Lower leg skin (tissue), 4 donors: ENCODE results near the gene DCBLD1. TPM values are rescaled to one million over a fixed set of nuclear protein-coding genes. Genes with fewer than 3 reads are reported as not detected.

Experiments used
- DNase-seq, 2 donors: peaks; one replicate each; pipeline ENCODE4 v3.0.0-alpha.2; 2019; ENCODE audit warnings: low spot score in 2 of 2
- H3K4me3 ChIP-seq: fragments of 200-600 bp; sonication (generic); 2 replicates; pipeline ENCODE4 v1.5.1; 2017; ENCODE audit warnings: mild to moderate bottlenecking, low read depth; ENCODE audit not compliant: poor library complexity, severe bottlenecking
- POLR2A ChIP-seq, 2 donors: fragments of 450-650 bp; IDR thresholded peaks; one replicate each; pipeline ENCODE4 v1.6.1; 2016 to 2017; ENCODE audit warnings: antibody characterized with exemption in 2 of 2, mild to moderate bottlenecking in 1 of 2, moderate library complexity in 1 of 2
- WGBS, 2 donors: methylation state at CpG; one replicate each; pipeline ENCODE4 v1.1.5; 2018; 5-methylcytosine and 5-hydroxymethylcytosine counted together
- intact Hi-C: fragments of 100-400 bp; cut with DNase I; formaldehyde crosslinking; loops from one replicate; pipeline ENCODE4 v1.15.0; 2023; ENCODE audit warnings: low total_unique reads
- total RNA-seq, 4 donors: library from RNA; depleted of rRNA; stranded (reverse); fragments of >200 nt; gene quantifications; one replicate each; pipeline ENCODE4 v1.1.0, GENCODE V29; 2016
- TF ChIP-seq, protein P1 (sequence below), 3 donors: fragments of 450-650 bp; IDR thresholded peaks; one replicate each; pipeline ENCODE4 v1.5.1; 2016; ENCODE audit warnings: antibody characterized with exemption in 3 of 3, mild to moderate bottlenecking in 3 of 3, moderate library complexity in 2 of 3

DCBLD1 gene
- total RNA-seq, 4 donors from 2014 or later, result 2.4 to 8.0 (median 3.3) TPM

DNA sequence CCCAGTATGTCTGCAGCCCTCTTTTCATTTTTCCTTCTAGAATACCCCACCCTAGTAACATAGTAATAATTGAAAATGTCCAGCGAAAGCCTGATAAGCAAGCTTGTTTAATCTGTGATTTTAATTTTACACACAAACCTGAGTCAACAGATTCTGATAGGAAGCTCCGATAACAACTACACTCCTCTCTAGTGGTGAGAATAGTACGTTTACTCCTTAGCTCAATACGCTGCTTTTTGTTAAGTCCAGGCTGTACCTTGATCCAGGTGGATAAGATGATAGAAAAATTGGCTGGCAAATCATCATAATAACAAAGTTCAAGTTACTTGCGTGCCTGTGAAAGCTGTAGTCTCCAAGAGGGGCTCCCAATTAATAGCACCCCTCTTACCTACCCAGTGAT is 25.5 kb upstream of the DCBLD1 start:
- intact Hi-C loops, result no loop called here
- TF ChIP-seq POLR2A (IDR thresholded peaks at IDR 0.05), result no peak
- TF ChIP-seq, protein P1, sequence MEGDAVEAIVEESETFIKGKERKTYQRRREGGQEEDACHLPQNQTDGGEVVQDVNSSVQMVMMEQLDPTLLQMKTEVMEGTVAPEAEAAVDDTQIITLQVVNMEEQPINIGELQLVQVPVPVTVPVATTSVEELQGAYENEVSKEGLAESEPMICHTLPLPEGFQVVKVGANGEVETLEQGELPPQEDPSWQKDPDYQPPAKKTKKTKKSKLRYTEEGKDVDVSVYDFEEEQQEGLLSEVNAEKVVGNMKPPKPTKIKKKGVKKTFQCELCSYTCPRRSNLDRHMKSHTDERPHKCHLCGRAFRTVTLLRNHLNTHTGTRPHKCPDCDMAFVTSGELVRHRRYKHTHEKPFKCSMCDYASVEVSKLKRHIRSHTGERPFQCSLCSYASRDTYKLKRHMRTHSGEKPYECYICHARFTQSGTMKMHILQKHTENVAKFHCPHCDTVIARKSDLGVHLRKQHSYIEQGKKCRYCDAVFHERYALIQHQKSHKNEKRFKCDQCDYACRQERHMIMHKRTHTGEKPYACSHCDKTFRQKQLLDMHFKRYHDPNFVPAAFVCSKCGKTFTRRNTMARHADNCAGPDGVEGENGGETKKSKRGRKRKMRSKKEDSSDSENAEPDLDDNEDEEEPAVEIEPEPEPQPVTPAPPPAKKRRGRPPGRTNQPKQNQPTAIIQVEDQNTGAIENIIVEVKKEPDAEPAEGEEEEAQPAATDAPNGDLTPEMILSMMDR (IDR thresholded peaks at IDR 0.05), result no peak
- H3K4me3 ChIP-seq, result no peak overlapping the region
- WGBS, 2 donors, result 93 to 95% methylated on average over 5 of the region's 5 CpGs
- DNase-seq, result no peak

DNA sequence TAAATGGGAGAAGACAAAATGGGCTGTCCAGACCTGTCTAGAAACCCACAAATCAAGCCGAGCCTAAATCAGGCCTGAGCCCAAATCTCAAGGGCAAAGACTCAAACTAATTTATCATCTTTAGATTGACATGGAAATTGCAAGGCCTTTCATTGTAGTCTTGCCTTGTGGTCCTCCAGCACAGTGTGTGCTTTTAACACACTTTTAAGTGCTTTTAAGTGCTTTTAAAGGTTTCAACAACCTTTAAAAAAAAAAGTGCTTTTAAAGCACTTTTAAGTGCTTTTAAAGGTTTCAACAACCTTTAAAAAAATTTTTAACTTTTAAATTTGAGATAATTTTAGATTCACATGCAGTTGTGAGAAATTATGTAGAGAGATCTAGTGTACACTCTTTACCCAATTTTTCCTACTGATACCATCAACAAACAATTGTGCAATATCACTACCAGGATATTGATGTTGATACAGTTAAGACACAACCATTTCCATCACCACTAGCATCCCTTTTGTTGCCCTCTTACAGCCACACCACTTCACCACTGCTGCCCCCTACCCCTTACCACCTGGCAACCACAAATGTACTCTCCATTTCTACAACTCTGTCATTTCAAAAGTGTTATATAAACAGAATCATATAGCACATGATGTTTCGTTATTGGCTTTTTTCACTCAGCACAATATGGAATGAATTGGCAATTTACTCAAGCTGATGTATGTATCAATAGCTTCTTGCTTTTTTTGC is 23.1 kb upstream of the DCBLD1 start:
- TF ChIP-seq POLR2A (IDR thresholded peaks at IDR 0.05), result no peak
- TF ChIP-seq, protein P1 (IDR thresholded peaks at IDR 0.05), result no peak
- 63 to 75% methylated on average over 2 of the region's 2 CpGs for WGBS, 2 donors
- no peak for DNase-seq
- no peak overlapping the region for H3K4me3 ChIP-seq
- intact Hi-C loops, result no loop called here

DNA sequence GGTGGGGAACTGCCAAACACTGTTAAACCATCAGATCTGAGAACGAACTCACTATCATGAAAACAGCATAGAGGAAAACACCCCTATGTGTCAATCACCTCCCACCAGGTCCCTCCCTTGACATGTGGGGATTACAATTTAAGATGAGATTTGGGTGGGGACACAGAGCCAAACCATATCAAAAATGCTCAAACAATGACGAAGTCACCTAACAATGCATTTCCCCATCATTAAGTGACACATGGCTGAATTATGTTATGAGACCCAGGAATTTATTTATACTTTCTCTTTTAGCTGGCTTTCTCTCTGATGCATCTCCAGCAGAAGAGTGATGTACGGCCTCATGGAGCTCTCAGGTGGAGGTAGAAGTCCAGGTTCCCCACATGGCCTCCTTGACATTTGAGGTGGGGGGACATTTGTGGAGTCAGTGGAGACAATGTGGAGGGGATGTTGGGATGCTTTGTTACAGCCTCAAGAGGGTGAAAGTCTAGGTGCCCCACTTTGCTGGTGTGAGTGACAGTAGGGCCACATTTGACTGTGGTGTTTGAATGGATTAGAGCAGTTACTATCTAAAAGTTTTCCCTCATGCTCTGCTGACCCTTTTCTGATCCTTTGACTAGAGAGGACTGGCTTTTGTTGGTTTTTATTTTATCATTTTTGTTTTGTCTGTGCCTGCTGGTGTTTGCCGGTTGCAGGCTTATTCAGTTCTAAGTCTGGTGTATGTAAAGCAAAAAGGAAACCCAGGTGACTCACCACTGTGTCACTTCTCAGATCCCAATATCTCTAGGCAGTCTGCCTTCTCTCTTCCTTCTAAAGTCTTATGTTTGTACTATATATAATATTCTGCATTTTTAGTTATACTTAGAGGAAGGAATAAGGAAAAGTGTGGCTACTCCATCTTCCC is 18.5 kb upstream of the DCBLD1 start:
- TF ChIP-seq, protein P1 (IDR thresholded peaks at IDR 0.05), result no peak
- TF ChIP-seq POLR2A (IDR thresholded peaks at IDR 0.05), result no peak
- no peak overlapping the region for H3K4me3 ChIP-seq
- intact Hi-C loops, result no loop called here
- DNase-seq, result no peak
- 77 to 81% methylated on average over 4 of the region's 4 CpGs for WGBS, 2 donors

DNA sequence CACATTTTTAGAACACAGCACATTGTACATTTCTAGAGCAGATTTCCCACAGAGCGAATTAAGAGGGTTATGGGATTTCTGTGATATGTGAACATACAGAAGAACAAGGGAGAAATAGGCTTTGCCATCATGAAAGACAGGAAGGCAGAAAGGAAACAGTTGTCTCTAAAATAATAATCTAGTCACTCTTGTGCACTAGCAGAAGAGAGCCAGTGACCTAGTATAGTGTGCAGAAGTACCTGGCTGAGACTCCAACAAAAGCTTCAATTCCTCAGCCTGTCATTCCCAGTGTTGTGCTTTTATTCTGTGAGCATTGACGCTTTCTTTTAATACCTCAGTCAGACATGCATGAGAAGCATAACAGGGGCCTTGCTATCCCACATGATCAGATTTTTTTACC is 17.8 kb upstream of the DCBLD1 start:
- no peak overlapping the region for H3K4me3 ChIP-seq
- TF ChIP-seq POLR2A (IDR thresholded peaks at IDR 0.05), result no peak
- TF ChIP-seq, protein P1 (IDR thresholded peaks at IDR 0.05), result no peak
- intact Hi-C loops, result no loop called here
- 75 to 81% methylated on average over 2 of the region's 2 CpGs for WGBS, 2 donors
- no peak for DNase-seq

DNA sequence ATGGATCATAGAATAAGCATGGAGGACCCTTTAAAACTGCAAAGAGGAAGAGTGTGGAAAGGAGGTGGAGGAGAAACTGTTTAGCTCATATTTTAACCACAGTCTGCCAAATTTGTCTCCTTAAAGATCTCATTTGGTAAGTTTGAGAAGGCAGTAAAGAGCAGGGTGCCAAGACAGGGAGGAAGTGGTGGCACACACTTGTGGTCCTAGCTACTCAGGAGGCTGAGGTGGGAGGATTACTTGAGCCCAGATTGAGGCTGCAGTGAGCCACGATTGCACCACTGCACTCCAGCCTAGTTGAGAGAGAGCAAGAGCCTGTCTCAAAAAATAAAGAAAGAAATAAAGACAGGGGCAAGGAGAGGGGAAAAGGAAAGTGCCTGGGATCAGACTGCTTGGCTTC is 16.8 kb upstream of the DCBLD1 start:
- WGBS, 2 donors, result 37 to 62% methylated on average over 1 of the region's 1 CpG
- no peak for DNase-seq
- H3K4me3 ChIP-seq, result no peak overlapping the region
- intact Hi-C loops, result no loop called here
- TF ChIP-seq POLR2A (IDR thresholded peaks at IDR 0.05), result no peak
- TF ChIP-seq, protein P1 (IDR thresholded peaks at IDR 0.05), result no peak
